ENCODE measurements around the gene HOMEZ.

HOMEZ gene

DNA sequence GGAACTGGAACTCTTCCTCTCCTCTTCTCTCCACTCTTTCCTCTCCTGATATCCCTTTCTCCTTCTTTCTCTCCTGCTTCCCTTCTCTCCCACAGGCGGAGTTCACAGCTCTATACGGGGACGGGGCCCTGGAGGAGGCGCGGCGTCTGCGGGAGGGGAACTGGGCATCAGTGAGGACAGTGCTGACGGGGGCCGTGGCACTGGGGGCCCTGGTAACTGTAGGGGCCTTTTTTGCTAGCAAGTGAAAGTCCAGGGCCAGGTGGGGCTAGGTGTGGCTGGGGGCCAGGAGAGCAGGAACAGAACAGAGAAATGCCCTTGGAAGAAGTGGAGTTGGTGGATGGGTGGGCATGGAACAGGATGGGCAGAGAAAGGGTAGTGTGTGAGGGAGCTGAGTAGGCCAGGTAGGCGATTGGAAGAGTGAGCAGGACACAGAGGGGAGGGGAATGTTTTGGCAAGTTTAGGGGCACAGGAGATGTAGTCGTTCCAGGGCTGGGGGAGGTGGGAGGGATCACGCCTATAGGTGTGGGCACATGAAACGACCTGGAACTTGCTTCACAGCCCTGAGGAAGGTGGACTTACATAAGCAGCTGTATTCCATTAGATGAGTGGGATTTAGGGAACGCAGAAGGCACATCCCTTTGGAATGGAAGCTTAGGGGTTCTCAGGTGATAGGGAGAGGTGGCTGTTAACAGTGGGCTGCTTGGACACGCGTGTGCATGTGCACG lies 23.0 kb upstream of the HOMEZ start:
- H3K4me3 ChIP-seq (ENCODE audit: low read depth, low read length) = no peak overlapping the region

DNA sequence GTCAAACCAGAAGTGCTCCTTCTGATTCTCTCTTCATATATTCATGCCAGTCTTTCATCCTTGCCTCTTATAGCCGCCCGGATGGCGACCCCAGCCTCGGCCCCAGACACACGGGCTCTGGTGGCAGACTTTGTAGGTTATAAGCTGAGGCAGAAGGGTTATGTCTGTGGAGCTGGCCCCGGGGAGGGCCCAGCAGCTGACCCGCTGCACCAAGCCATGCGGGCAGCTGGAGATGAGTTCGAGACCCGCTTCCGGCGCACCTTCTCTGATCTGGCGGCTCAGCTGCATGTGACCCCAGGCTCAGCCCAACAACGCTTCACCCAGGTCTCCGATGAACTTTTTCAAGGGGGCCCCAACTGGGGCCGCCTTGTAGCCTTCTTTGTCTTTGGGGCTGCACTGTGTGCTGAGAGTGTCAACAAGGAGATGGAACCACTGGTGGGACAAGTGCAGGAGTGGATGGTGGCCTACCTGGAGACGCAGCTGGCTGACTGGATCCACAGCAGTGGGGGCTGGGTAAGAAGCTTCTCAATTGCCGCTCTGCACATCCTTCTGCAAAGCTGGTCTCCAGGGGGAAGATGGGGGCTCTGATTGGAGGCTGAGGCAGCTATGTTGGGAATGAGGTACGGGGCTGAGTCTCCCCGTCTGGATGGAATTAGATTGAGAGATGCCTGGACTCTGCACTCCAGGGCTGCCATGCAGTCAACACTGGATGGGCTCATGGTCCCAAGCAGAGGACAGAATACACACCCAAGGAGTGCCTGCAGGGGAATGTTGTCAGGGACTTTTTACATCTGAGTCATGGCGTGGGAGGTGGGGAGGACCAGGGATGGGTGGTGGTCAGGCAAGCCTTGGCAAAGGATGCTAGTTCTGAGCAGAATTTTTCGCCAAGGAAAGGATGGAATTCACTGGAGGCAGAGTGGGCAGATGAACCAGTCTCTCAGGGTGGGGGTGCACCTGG lies 22.0 kb upstream of the HOMEZ start:
- H3K4me3 ChIP-seq (ENCODE audit: low read depth, low read length) = peak overlapping the region; percentile 73

DNA sequence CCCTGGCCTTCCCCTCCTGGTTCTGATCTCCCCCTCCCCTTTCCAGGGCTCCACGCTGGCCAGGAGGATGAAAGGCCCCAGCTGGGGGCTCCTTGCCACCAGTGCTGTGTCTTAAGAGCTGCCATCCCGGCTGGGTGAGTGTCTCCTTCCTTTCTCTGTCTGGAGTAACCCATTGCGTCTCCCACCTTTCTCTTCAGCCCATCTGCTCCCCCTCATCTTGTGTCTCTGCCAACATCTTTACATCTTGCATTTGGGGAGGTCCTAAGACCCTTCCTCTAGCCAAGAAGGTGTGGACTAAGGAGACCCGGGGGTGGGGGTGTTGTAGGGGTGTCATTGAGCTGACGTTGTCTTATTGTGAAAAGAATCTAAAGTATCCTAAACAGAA lies 21.2 kb upstream of the HOMEZ start:
- H3K4me3 ChIP-seq (ENCODE audit: low read depth, low read length) = peak overlapping the region; percentile 73

DNA sequence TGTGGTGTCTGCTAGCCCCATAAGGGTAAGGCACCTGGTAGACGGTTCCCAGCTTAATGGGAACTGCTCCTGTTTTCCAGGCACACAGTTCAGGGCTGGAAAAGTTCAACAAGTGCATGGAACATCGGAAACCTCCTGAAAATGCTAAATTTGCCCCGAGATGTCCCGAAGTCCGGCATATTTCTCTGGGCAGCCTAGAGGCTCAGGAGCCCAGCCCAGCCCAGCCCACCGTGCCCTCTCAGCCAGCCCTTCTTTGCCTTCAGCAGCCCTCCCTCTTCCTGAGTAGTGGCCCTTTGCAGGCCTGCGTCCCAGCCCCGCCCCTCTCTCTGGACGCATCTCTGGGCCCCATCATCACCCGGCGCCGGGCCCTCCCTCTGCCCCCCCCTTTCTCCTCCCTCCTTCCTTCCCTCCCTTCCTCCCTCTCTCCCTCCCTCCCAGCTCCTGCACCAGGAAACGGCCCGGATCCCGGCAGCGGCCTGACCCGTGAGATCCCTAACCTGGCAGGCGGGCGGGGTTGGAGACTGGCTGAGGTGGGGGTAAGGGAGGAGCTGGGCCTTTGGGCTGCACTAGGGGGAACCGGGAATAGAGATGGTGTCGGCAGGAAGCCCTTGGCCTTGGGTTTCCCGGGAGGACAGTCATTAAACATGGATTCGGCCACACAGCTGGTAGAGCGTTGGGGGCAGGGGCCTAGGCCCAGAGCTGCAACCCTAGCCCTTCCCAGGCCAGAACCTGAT lies 20.6 kb upstream of the HOMEZ start, which contains the start of gene BCL2L2:
Gene BCL2L2, plus strand, starts transcription at position 422 of the 734 bp plus-strand sequence. CDS start 935 bp downstream, outside the sequence.
- H3K4me3 ChIP-seq (ENCODE audit: low read depth, low read length) = peak within 1 kb of the TSS; percentile 73

DNA sequence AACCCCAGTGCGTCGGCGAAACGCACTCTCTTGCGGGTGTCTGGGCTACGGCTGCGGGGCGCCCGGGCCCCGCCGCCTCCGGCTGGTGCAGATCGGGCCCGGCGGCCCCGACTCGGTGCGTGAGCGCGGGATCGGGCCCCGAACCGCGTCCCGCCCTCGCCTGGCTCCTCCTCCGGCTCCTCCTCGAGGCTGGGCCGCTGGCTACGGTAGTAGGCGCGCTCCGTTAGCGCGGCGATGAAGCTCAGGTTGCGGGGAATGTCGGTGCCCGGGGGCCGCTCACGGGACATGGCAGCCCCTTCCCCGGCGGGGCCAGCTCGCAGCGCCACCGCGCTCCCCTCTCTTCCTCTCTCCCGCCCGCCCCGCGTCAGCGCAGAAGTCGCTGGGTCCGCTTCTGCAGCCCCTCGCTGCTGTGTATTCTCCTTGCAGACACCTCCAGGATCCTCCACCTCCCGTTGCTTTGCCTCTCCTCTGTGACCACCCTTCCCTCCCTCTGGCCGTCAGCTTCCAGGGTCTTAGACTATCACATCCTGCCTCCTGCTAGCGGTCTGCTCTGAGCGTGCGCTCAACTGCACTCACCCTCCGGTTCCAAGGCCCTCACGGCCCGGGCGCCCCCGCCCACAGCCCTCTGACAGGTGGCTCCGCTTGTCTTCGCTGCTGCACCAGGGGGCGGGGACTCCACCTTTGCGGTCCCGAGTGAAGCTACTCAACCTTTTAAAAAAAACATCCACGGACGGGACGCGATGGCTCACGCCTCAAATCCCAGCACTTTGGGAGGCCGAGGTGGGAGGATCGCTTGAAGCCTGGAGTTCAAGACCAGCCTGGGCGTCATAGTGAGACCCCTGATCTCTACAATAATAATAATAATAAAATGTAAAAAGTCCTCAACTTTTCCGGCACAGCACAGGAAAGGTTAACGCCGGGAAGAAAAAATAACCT lies 16.6 kb upstream of the HOMEZ start, which contains the start of gene PPP1R3E:
Gene PPP1R3E, minus strand, starts transcription at position 570 of the 936 bp plus-strand sequence. Its CDS starts 283 bp downstream, at position 287.
- peak within 1 kb of the TSS; percentile 60 for H3K4me3 ChIP-seq (ENCODE audit: low read depth, low read length)

DNA sequence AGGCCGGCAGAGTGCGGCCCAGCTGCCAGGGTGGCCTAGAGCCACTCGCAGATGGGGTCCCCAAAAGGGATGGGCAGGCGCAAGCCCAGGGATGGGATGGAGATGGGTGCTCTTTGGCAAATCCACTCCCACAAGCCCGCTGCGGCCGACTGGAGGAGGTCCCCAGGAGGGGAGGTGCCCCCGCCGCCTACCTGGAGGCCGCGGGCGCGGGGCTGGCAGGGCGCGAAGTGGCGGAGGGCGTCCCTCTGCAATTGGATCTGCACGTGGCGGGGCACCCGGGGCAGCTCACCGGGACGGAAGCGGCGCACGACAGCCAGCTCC lies 16.0 kb upstream of the HOMEZ start:
- H3K4me3 ChIP-seq (ENCODE audit: low read depth, low read length) = peak overlapping the region; percentile 60

DNA sequence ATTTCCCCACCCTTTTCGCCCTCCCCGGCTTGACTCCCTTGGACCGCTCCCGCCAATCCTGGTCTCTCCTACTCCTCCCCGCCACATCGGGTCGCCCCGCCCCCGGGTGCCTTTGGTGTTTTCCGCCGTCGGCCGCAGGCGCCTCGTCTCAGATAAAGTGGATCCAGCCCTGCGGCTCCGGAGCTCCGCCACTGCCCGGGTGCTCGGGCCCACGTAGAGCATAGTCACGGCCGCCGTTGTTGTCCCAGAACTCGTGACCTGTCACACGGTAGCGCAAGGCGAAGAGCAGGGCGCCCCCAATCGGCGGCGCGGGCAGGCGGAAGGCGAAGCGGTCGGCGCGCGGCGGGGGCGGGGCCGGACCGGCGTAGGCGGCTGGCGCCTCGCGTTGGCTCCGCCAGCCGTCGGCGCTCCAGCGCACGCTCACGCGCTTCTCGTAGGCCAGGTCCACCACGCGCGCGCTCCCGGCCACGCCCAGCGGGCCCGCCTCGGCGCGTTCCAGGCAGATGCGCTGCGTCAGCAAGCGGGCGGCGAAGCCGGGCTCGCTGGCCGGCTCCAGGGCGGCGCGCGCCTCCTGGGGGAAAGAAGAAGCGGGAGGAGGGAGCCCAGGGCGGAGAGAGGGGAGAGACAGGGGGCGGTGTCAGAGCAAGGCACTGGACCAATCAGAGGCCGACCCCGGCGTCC lies 15.5 kb upstream of the HOMEZ start:
- peak overlapping the region; percentile 74 for H3K4me3 ChIP-seq (ENCODE audit: low read depth, low read length)

DNA sequence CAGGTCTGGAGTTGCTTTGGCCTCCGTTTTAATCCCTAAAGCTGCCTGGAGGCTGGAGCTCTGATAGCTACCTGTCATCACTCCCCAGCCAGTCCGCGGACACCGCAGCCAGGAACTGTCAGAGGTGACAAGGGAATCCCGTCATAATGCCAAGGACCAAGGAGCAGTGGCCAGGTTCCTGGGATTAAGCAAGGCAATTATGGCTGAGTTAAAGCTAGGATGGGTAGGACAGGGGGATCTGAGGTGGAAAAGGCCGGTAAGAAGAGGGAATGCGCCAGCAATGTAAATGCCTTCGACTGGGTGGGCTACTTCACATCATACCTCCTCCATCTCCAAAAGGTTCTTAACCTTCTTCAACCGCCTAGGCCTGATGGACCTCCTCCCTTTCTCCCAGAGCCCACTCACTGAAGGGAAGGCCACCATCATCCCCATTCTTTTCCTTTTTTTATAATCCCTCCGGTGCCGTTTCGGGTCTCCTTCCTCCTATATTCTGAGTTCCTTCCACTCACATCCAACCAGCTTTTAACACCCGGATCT lies 14.8 kb upstream of the HOMEZ start:
- peak overlapping the region; percentile 55 for H3K4me3 ChIP-seq (ENCODE audit: low read depth, low read length)

DNA sequence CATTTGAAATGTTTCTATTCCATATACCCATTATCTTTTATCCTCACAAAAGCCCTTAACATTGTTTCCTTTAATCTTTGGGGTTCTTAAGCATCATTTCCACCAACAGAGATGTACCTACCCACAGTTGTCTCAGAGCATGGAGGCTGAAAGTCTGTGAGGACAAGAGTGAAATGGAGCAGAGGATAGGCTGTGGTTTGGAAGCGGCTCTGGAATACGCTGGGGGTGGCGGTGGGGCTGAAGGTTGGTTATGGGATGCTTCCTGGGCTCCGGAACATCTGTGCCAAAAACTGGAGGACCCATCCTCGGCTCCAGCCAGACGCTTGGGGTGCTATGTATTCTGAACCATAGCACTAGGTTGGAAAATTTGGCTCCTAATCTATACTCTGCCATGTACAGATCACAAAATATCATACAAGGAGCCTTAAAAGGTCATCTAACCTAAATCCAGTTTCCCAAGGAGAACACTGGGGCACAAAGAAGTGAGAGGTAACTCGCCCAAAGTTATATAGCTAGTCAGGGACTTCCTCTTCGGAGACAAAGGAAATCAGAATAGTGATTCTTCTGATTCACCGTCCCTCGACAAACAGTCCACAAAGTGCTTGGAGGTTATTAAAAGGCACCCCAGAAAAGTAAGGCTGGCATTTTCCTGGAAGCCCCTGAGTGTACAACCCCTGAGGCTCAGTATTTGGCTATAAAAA lies 14.2 kb upstream of the HOMEZ start:
- H3K4me3 ChIP-seq (ENCODE audit: low read depth, low read length) = peak overlapping the region; percentile 55

DNA sequence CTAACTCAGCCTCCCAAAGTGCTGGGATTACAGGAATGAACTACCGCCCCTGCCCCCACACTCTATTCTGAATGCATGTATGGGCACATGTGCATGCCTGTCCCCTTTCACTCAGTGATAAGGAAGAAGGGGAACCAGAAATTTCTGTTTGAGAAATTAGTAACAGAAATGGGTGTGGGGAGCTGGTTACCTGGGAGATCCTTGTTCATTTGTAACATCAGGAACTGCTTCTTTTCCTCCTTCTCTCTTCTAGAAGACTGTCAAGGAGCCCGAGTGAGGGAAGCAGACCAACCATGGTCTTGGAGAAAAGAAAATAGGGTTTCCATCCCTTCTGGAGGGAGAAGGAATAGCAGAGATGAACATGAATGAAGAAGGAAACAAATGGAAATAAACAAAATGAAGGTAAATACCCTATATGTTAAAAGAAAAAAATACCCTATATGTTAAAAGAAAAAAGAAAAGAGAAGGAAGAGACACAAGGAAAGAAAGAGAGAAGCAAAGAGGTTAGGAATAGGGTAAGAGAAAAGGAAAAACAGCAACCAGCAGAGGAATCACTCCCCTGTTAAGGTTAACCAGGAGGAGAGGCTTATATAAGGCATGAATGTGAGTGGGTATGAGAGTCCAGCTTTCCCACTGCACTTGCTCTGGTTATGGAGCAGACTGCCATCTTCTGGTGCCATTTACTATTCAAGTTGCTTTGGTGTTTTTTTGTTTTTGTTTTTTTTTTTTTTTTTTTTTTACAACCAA lies 13.5 kb upstream of the HOMEZ start:
- H3K4me3 ChIP-seq (ENCODE audit: low read depth, low read length) = no peak overlapping the region

DNA sequence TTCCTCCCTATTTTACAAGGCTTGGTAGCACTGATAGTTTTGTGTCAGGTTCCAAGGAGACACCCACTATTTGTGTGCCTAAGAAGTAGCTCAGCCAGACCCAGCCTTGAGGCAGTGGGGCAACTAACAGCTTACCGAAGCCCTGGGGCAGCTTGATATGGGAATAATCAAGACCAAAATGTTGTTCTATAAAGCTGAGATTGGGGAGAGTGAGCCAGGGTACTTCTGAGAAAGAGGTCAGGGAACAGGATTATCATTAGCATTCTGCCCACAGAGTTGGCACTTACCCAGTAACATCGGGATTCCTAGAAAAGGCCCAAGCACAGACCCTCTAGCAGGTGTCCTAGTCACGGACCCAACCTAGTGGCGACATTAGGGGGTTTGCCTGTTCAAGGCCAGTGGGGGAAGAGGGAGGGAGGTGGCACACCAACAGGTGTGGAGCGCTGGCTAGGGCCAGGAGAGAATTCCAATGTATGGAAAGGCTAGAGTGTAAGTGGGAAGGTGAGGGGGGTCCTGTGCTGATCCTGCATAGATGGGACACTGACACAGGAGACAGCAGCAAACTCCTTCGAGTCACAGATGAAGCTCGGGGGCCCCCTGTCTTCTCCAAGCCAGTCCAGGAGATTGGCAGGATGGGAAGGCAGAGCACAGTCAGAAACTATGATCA lies 11.8 kb upstream of the HOMEZ start:
- no peak overlapping the region for H3K4me3 ChIP-seq (ENCODE audit: low read depth, low read length)

DNA sequence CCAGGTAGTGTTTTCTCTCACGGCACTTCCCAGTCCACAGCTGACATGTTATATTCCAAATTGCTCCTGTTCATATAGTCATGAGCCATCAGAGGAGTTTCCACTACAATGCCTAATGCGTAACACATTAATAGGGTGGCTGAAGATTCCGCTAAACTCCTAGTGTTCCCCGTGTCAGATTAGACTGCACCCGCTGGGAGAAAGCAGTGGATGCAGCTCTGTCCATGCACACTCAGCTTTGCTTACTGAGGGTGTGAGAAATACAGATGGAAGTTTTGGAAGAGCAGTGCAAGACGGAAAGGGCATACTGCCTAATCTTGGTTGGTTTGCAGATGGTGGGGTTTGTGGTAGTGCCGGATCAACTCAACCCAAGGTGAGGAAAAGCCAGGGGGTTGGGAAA lies 11.2 kb upstream of the HOMEZ start:
- H3K4me3 ChIP-seq (ENCODE audit: low read depth, low read length) = no peak overlapping the region

DNA sequence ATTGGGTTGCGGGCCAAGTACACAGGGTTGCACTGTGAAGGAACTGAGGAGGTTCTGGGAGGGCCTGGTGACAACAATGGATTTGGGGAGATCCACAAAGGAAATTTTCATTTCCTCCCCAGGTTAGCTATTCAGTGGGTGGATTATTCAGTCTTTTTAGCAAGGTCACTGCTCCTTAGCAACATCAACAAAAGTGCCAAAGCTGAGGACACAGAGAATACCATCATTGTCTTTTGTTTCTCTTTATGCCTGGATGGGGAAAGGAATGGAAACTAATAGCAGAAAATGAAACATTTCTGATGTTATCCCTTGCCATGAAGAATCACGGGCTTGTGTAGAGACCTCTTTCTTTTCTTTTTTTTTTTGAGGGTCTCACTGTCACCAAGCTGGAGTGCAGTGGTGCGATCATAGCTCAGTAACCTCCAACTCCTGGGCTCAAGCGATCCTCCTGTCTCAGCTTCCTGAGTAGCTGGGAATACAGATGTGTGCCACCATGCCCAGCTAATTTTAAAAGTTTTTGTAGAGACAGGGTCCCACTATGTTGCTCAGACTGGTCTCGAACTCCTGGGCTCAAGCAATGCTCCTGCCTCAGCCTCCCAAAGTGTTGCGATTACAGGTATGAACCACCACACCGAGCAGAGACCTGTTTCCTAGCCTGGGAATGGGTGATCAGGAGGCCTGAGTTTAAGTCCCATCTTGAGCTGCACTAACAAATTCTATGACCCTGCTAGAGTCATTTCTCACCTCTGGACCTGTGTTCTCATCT lies 10.3 kb upstream of the HOMEZ start:
- H3K4me3 ChIP-seq (ENCODE audit: low read depth, low read length) = no peak overlapping the region

DNA sequence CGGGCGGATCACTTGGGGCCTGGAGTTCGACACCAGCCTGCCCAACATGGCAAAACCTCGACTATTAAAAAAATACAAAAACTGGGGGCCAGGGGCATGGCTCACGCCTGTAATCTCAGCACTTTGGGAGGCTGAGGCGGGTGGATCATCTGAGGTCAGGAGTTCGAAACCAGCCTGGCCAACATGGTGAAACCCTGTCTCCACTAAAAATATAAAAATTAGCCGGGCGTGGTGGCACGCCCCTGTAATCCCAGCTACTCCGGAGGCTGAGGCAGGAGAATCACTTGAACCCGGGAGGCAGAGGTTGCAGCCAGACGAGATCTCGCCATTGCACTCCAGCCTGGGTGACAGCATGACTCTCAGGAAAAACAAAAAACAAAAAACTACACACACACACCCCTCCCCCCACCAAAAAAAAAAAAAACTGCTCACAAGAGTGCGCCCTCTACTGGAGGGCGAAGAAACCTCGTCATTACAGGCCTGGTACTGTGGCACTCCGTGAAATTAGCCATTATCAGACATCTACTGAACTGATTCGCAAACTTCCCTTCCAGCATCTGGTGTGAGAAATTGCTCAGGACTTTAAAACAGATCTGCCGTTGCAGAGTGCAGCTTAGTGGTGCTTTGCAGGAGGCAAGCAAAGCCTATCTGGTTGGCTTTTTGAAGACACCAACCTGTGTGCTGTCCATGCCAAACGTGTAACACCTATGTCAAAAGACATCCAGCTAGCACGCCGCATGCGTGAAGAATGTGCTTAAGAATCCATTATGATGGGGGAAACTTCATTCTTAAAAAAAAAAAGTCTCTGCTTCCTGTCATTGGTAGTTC lies 9.0 kb upstream of the HOMEZ start:
- H3K4me3 ChIP-seq (ENCODE audit: low read depth, low read length) = no peak overlapping the region

DNA sequence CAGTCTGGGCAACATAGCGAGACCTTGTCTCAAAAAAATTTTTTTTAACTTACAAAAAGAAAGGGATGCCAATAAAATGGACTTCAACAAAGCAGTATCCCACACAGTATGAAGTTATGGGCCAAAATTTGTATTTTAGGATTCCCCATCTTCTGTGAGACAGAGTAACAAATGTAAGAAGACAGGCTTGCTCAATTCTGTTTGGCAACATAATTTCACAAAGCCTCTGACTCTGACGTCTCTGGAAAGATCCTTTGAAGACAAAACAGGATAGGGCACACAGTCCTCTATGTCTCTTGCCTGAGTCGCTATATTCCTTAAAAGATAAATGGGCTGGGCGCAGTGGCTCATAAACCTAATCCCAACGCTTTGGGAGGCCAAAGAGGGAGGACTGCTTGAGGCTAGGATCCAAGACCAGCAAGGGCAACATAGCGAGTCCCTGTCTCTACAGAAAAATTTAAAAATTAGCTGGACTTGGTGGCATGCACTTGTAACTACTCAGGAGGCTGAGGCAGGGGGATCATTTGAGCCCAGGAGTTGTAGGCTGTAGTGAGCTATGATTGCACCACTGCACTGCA lies 1.1 kb upstream of the HOMEZ start:
- peak overlapping the region; percentile 67 for H3K4me3 ChIP-seq (ENCODE audit: low read depth, low read length)

Data from iPS-11a (cell line).